Motor neuron (in vitro differentiated cells): Measurements from ENCODE around the gene RFX2. TPM values are rescaled to one million over a fixed set of nuclear protein-coding genes. Genes with fewer than 3 reads are reported as not detected.

ENCODE experiments used
- ATAC-seq, 8 experiments: fragments of 200-7000 bp; cut with Tn5 transposase; replicated peaks in 6 of 8; 2 replicates each; pipeline ENCODE4 v1.8.0; 2021; ENCODE audit warnings: mild to moderate bottlenecking in 8 of 8, moderate library complexity in 8 of 8
- H3K27ac ChIP-seq, 2 donors: fragments of 250-450 bp; sonication (Bioruptor Pico); 2 replicates each; pipeline ENCODE4 v1.9.0; 2021; ENCODE audit warnings: antibody characterized with exemption in 2 of 2, mild to moderate bottlenecking in 2 of 2, moderate library complexity in 1 of 2
- H3K4me1 ChIP-seq, 2 donors: fragments of 250-450 bp; sonication (Bioruptor Pico); replicated peaks in 1 of 2; 2 replicates each; pipeline ENCODE4 v1.6.1; 2021; ENCODE audit warnings: antibody characterized with exemption in 2 of 2, mild to moderate bottlenecking in 2 of 2, moderate library complexity in 1 of 2
- H3K4me3 ChIP-seq, 5 donors: fragments of 250-450 bp; sonication (Bioruptor Pico); 2 replicates each; pipeline ENCODE4 v1.9.0; 2021; ENCODE audit warnings: antibody characterized with exemption in 5 of 5, mild to moderate bottlenecking in 5 of 5, moderate library complexity in 4 of 5
- WGBS, 10 experiments: fragments of 450-650 bp; shearing (Covaris generic); methylation state at CpG; one replicate each; pipeline ENCODE4 v1.0.0; 2022; 5-methylcytosine and 5-hydroxymethylcytosine counted together
- in situ Hi-C, 9 experiments: fragments of 400-800 bp; cut with MboI; loops; one replicate each; pipeline ENCODE4 v1.15.0; 2021; ENCODE audit warnings: low sequenced_read_pairs in 9 of 9, low pct_unique_long_range_greater_than_20kb in 2 of 9; ENCODE audit not compliant: unreplicated experiment in 9 of 9
- total RNA-seq, 8 experiments: library from RNA; unstranded; fragments of 300-600 nt; gene quantifications; 2 replicates each; pipeline versions ENCODE4 v1.2.3 to v1.2.4, GENCODE V29; 2022

Gene RFX2
- total RNA-seq, 8 experiments from 2014 or later, result 1.4 to 23.2 (median 7.4) TPM

- WGBS, 10 experiments, result 18 to 100% (median 29%) methylated on average over 1 to 3 of the region's 3 CpGs; no CpG with 5 or more reads in 2 of the 10 experiments
- in situ Hi-C loops, result no loop called here
- ATAC-seq, result no peak
- Histone ChIP-seq H3K27ac (no peak overlapping the region), H3K4me1 (peaks cover 56 to 63% of the 10 kb centered on the region in 2 donors), H3K4me3 (no peak overlapping the region)
Measured at GRCh38 chr19:5950741-5951140, 159.6 kb downstream of the RFX2 start.

DNA sequence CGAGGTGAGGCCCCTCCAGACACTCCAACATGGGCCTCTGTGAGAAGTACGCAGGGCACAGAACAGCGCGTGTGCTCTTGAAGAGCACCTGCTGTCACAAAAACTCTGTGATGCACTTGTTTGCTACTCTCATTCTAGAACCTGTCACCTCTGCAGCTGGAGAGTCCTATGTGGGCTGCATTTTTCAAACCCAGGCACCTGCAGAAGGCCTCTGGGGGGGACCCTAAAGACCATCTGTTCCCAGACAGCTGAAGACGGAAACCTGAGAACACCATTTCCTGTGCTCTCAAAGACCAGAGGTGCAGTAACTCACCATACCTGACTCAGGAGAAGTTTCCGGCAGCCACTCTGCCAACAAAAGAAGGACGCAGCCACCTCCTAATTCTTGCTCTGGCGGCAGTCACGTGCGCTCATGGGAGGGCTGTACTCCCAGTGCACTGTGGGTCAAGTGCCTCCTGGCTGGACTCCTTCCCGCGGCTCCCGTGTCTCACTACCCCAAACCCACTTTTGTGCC, 160.5 kb downstream of the RFX2 start:
- Histone ChIP-seq H3K27ac (no peak overlapping the region), H3K4me1 (peaks cover 48 to 56% of the 10 kb centered on the region in 2 donors), H3K4me3 (no peak overlapping the region)
- in situ Hi-C loops, result no loop called here
- WGBS, 10 experiments, result 74 to 100% (median 93%) methylated on average over 2 to 9 of the region's 13 CpGs; no CpG with 5 or more reads in 2 of the 10 experiments
- no peak for ATAC-seq

- H3K4me3 ChIP-seq, result no peak overlapping the region
- ATAC-seq, result peak in 1 of 8 experiments; percentile 46
- H3K27ac ChIP-seq, result no peak overlapping the region
- peaks cover 39 to 47% of the 10 kb centered on the region in 2 donors for H3K4me1 ChIP-seq
- in situ Hi-C loops, result no loop called here
- 22 to 93% (median 55%) methylated on average over 1 to 12 of the region's 13 CpGs; no CpG with 5 or more reads in 2 of the 10 experiments for WGBS, 10 experiments
Measured at GRCh38 chr19:5948752-5949564, 161.3 kb downstream of the RFX2 start.

- ATAC-seq, result peak in 7 of 8 experiments; percentile 36 to 71 (median 51)
- no peak overlapping the region for H3K27ac ChIP-seq
- in situ Hi-C loops, result no loop called here
- H3K4me1 ChIP-seq, result peaks cover 39% of the 10 kb centered on the region in 2 donors
- H3K4me3 ChIP-seq, result no peak overlapping the region
- 58 to 100% (median 73%) methylated on average over 1 to 5 of the region's 13 CpGs; no CpG with 5 or more reads in 2 of the 10 experiments for WGBS, 10 experiments
Measured at GRCh38 chr19:5947435-5947834, 162.9 kb downstream of the RFX2 start.

- in situ Hi-C loops, result no loop called here
- H3K27ac ChIP-seq, result no peak overlapping the region
- peaks cover 16 to 27% of the 10 kb centered on the region in 2 donors for H3K4me1 ChIP-seq
- peak in 5 of 8 experiments; percentile 43 to 59 (median 49) for ATAC-seq
- no peak overlapping the region for H3K4me3 ChIP-seq
- WGBS, 10 experiments, result 33 to 100% (median 72%) methylated on average over 1 to 7 of the region's 10 CpGs; no CpG with 5 or more reads in 2 of the 10 experiments
Measured at GRCh38 chr19:5943623-5944022, 166.7 kb downstream of the RFX2 start.

Other genes with a start within 250 kb of the RFX2 start
- gene FUT5, start 240.0 kb downstream of the RFX2 start, total RNA-seq, result 1 to 10 TPM in 1 of 8 experiments, under 1 TPM in 5, not detected in 2; 0.13 to 1.6 (median 0.44) TPM
- 100 to 1,000 TPM; 253 to 531 (median 343) TPM for gene NDUFA11, start 206.7 kb downstream of the RFX2 start, total RNA-seq
- 1 to 10 TPM; 1.8 to 5.2 (median 3.3) TPM for gene VMAC, start 205.6 kb downstream of the RFX2 start, total RNA-seq
- gene CAPS, start 196.2 kb downstream of the RFX2 start, total RNA-seq, result 10 to 100 TPM in 3 of 8 experiments, 1 to 10 TPM in 5; 3.1 to 62.5 (median 8.0) TPM
- 10 to 100 TPM; 31.5 to 69.1 (median 41.0) TPM for gene RANBP3, start 132.4 kb downstream of the RFX2 start, total RNA-seq
- under 1 TPM in 6 of 8 experiments, not detected in 2; 0.11 to 0.82 (median 0.45) TPM for gene ACSBG2, start 25.2 kb upstream of the RFX2 start, total RNA-seq
- gene MLLT1, start 169.5 kb upstream of the RFX2 start, total RNA-seq, result 10 to 100 TPM; 12.4 to 88.7 (median 30.1) TPM
- under 1 TPM in 2 of 8 experiments, not detected in 6; 0.21 to 0.38 TPM for gene ACER1, start 223.1 kb upstream of the RFX2 start, total RNA-seq